ENCODE measurements around the gene SORCS2.

SORCS2 gene

DNA sequence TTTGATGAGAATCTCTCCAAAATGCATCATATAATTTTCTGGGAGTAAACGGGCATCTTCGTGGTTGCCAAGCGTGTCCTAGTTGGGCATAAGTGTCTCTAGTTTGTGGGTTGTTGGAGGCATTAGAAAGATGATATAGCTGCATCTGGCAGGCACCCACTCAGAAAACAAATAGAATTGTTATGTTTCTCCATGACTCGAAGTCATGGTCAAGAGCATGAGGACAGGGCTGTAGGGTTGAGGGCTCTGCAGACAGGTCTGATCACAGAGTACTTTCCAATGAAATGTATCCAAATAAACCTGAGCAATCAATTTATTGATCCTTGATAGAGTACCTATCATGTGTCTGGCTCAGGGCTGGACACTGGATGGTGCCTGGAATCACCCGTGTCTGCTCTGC, 82.7 kb downstream of the SORCS2 start:
- no peak for DNase-seq

DNA sequence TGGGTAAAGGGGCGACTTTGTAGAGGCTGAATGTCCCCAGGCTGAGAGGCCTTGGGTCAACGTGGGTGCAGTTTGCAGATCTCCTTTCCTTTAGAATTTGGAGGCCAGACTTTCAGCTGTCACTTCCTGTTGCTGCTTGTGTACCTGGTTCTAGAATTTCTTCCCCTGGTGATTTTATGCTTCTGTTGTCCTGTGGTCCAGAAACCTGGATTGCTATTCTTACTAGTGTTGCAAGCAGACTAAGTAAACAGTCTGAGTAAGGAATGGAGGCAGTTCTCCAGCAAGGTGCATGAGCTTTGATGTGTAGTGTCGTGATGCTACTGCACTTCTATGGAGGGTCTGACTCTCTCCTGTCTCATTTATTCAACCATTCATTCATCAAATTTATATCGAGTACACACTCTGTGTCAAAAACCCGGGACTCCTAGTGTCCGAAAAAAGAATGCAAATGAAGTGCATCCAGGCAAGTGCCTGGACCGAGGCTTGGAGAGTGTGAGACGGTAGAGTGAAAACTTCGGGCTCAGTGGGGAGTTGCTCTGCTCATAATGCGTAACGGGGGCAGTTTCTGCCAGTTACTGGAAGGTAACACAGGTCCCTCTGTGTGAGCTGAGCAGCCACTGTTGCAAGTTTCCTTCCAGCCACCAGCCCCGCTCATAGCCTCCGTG, 83.3 kb downstream of the SORCS2 start:
- no peak for DNase-seq

DNA sequence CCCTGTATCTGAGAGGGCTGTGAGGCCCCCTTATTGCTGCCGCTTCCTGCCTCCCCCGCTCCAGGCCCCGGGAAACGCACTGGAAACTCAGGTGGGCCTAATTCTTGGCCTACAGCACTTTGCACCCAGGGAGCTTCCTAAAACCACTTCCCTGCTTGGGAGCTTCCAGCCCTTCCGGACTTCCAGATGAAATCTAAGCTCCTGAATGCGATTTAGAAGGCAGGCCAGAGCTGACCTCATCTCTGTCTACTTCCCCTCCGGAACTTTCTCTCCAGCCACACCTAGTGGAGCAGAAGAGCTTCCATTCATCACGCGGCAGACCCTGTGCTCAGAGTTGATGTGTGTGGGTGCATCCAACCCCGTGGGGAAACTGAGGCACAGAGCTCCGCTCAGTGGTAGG, 84.2 kb downstream of the SORCS2 start:
- DNase-seq: no peak

DNA sequence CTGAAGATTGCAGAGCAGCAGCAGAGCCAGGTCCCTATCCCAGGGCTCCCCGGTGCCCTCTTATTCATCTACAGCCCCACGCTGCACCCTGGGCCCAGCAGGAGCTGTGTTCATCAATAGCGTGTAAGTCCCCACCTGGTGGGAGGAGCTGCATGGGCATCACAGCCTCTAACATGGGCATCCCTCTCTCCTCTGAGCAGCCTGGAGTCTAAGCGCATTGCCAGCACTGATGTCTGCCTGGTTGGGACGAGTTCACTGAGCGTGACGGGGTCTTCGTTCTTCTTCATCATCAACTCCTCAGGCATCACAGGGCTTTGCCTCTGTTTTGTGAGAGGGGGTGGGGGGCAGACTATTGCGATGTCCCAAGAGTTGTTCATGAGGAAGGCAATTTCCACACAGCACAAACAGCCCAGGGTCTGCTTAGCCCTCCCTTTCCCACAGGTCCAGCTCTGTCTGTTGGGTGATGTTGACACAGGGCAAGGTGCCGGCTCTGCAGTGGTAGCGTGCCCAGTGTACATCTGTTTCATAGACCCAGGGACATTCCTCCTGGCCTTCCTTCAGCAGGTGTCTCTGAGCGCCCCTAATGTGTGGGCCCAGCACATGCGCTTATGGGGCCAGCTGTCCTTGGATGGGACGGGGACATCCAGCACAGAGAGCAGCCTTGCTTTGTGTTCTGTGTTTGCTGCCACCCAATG, 85.9 kb downstream of the SORCS2 start:
- no peak for DNase-seq

DNA sequence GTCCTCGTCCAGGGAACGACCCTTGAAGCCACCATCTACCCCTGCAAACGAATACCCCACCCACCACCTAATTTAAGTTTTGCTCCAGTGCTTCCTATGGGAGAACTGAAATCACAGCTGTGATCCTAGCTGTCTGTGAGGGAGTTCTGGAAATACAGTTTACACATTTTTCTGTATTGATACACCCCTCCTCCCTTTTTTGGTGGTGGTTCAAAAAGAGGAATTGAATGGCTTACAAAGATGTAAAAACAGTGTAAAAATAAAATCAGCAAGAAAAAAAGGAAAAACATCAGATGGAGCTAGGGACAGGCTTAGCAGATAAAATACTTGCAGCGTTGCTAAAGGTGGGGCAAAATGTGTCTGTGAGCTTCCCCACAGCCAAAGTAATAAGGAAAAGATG, 86.6 kb downstream of the SORCS2 start:
- DNase-seq: no peak

DNA sequence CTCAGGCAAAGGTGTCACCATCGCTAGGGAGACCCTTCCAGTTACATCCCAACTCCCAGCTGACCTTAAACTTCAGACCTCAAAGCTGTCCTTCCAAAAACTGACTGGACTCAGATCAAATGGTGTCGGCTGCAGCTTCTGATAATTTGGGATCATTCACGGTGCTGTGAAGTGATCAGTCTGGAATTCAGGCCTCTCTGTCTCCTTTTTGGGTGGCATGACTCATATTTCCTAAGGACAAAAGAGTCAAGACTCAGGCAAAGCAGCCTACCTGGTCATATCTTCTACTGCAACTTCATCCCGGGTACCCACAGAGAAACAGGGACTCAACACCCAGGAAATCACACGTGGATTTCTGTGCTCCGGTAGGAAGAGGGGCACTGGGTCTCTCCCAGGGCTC, 87.6 kb downstream of the SORCS2 start:
- DNase-seq: no peak

DNA sequence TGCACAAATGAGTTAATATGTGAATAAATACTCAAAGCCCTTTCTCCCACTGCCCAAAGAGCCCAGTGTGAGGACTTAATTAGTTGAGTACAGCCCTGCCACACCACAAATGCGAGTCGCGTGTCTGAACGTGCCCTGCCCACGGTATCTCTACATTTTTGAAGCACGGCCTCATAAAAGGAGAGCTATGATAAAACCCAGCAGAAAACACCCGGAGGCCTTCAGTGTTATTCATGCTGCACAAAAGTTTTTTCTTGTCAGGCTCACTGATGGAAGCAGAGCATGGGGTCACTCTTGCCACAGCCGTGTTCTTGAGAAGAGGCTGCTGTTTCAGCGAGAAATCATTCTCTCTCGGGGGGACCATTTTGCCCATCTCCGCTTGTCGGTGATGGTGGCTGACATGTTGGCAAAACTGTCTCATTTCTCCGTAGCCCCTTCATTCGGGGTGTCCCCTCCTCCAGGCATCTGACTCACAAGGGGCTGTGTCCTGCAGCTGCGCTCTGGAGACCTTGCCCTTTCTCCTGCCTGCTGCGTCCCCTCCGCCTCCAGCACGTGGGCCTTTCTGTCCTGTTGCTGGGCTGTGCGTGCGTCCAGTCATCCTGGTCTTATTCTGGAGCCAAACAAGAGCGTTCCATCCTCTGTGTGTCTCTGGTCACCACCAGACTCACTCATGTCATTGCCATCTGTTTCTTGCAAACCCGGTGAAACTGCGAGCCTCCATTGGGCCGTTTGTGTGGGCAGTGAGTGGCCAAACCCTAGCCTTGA, 88.8 kb downstream of the SORCS2 start:
- DNase-seq: no peak

DNA sequence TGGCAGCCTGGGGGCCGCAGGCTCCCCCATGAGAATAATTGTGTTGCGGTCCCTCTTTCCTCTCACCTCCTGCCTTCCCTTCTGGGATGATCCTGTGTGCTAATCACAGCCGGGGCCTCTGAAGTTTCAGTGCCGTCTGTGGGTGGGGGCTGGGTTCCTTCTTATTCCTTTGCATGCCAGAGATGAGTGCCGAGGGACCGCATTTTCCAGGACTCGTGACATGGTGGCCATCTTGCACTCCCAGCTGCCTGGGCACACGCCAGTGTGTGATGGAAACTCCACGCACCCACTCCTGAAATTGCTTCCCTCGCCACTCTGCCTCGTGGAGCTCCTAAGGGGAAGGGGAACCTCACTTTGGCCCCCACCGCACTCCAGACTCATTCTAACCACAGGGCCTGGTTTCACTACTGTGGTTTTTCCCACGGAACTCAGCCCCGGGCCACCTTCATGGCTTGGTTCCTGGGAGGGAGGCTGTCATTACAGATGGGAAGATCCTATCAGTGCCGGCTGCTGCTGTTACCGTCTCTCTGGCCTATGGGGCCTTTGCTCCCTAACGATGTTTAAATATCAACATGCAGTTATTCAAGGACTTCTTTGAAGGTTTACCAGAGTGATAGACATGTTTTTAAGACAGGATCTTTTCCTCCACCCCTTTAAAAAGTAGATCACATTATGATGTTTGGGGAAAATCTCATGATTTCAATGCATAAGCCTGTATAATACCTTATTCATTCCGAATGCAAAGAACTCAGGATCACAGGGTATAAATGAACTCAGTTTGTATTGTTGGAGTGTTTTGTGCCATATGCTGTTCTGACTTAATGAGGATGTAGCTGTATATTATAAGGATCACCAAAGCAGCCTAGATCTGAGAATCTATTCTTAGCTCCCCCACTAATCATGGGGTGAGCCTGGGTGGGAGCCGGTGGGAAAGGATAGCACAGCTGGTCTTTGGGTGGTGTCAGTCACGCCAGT, 89.6 kb downstream of the SORCS2 start:
- no peak for DNase-seq

DNA sequence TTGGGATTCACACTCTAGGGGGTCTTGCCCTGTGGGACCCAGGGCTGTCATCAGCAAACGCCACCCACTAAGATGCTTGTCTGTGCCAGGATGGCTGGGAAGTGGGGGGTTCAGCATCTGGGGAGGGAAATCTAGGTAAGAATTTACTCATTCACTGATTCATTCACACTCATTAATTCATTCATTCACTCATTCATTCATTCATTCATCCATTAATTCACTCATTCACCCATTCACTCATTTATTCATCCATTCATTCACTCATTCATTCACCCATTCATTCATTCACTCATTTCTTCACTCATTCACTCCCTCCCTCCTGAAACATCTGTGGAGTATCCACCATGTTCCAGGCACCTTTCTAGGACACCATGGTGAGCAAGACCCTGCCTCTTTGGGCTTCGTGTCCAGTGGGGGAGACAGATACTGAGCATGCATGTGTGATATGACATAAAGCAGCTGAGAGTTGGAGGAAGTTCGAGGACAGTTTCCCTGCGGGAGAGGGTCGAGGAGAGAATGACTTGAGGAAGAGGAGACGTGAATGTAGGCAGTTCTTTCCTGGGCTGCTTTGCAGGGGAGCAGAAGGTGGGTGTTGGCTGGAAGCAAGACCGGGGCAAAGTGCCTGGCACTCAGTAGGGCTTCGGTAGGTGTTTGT, 90.6 kb downstream of the SORCS2 start:
- DNase-seq: no peak

DNA sequence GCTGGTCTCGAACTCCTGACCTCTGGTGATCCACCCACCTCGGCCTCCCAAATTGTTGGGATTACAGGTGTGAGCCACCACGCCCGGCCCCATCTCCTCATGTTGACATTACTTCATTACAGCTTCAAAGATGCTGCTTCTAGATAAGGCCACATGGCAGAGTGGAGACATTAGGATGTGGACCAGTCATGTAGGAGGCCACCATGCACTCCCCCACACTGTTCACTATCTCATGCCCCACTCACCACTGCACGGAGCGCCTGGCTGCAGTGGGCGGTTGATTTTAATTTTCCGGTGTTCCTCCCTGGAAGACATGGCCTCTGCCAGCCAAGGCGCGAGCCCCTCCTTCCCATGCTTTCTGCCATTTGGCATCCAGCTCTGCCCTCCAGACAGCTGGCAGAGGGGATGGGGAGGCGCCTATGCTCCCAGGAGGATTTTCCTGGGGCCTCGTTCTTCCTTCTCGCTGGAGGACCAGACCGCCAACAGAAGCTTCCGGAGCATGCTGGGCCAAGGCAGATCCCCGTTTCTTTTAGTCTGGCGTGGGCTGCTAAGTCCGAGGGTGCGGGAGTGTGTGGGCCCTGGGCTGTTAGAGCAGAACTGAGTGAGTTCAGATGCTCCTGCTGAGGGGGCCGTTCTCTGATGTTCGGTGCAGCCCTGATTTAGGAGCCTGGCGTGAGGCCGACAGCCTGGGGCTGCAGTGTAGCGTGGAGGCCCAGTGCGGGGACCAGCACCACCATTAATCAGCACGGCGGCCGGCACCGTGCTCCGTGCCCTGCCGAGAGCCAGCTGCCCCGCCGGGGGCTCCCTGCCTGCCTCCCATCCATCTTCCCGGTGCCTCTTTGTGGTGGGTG, 93.1 kb downstream of the SORCS2 start:
- DNase-seq: no peak

DNA sequence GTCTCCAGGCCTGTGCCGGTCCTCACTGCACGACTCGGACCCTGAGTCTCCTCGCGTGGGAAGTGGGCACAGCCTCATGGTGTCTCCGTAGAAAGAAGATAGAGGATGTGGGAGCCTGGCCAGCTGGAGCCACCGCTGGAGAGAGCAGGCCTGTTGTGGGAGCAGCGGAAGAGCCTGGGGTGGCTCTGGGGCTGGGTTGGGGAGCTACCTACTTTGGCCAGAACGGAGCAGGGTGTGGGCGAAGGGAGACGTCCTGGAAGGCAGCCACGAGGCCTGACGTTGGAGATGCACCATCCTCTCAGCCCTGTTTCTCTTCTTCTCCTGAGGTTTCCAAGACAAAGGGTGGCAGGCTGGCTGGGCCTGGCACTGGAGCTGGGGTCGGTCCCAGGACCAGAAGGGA, 93.8 kb downstream of the SORCS2 start:
- no peak for DNase-seq

DNA sequence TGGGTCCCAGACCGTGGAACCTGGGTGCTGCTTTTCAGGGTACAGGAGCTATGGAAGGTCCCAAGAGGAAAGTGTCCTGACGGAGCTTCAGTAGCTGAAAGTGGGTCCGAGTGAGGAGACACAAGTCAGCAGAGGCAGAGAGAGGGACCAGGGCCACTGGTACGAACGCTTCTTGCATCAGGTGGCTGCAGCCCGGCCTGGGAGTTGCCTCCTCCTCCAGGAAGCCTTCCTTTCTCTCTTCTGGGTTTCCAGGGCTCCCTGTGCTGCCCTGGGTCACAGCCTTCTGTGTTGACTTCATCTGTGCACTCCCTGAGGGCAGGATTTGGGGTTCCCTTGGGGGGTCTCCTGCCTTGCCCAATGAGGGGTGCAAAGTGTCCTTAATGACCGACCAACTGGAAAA, 94.5 kb downstream of the SORCS2 start:
- no peak for DNase-seq

DNA sequence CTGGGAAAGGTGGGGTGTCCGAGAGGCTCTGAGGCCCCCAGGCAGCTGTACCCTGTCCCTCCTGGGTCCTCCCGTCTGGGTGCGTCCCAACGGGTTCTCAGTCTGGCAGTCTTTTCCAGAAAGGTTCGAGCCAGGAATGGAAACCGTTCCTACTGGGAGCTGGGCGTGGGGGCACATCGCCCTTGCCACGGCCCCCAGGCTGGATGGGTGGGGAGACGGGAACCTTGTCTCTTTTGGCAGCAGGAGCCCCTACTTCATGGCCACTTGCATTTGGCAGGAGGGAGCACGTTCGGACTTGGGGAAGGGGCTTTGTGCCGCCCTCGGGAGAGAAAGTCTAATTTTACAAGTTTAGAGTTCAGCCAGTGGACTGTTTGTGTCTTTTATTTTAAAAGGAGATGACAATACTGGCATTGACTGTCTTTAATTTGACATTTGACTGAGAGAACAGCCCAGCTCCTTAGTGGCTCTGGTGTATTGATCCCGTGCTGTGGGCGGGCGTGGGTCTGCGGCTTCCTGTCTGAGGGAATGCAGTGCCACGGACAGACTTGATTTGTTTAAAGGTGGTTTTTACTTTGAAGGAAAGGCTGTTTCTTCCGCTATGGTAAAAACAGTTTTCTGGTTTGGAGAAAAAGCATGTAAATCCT, 95.1 kb downstream of the SORCS2 start:
- no peak for DNase-seq

DNA sequence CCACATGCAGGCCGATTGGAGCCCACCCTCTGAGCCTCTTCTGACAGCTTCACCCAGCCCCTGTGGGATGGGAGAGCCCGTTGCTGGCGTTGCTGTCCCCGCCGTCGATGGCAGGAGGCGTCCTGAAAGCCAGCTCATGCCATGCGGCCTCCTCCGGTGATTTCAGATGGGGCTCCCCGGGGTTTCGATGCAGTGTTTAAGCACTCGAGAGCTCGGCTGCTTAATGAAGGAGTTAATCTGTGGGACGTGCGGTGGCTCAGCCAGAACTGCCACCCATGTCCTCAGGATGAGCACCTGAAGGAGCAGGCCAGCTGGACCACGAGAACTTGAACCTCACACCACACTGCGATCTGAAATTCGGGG, 95.6 kb downstream of the SORCS2 start:
- no peak for DNase-seq

DNA sequence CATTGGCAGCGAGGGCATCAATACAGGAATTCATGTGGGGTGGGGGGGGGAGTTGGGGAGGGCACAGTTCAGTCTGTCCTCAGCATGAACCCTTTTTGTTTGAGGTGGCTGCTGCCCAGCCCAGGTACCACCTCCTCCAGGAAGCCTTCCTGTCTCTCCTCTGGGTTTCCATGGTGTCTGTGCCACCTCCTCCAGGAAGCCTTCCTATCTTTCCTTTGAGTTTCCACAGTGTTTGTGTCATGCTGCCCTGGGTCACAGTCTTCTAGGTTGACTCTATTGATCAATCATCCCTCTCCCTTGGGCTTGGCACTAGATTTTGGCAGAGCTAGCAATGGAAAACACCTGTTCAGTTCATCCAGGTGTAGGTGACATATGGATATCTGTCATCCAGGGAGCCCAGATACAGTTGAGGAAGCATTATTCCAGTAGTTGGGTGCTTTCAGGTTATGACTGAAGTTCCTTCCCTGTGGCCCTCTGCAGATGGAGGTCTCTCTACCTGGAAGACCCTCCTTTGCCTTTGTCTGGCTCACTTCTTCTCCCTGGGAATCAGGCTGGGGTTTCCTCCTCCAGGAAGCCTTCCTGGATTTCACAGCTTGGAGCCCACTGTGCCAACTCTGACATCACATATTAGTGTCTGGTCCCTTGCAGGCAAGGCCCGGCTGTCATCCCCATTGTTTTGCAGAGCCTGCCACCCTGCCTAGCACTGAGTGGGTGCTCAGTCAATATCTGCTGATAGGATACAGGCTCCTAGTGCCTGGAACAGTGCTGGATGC, 96.6 kb downstream of the SORCS2 start:
- no peak for DNase-seq

DNA sequence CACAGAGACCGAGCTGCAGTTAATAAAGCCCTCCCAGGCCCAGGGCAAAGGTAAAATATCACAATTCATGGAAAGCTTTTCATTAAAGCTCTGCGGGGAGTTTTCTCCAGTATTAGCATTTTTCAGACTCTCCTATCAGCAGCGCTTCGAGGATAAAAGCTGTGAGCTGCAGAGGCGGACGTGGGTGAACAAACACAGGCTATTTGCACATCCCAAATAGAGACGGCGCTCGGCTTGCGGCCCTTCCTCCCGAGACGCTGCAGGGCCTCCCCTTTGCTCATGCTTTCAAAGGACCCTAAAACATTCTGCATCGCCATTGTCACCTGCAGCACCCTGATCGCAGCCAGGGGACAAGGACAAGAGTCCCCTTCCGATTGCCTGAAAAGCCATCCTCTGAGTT, 97.3 kb downstream of the SORCS2 start:
- no peak for DNase-seq

DNA sequence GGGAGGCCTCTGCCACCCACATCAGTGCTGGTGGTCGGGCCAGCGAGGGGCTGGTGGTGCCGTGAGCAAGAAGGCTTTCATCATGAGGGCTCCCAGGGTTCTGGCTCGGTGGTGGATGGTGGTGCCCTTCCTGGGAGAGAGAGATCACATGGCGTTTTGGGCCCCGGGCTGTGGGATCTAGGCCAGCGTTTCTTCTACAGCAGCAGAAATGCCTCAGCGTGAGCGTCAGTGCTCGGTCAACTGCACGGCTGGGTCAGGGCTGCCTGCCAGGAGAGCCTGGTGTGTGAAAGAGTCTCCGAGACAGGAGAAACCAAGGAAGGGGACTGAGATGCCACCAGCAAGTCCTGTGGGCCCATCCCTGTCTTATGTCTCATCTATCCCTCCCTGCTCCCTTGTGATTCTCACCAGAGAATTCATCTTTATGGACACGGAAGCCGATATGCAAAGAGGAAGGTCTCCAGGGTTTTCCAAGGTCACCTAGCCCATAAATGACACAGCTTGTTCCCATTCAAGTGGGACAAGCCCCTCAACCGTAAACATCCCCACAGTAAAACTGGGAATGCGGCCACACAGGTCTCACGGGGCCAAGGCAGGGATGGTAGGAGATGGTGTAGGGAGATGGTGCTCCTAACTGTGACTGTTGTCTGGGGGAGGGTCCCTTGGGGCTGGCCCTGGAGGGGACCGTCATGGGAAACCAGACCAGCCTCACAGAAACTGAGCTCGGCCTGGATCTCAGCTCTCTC, 99.2 kb downstream of the SORCS2 start:
- no peak for DNase-seq

DNA sequence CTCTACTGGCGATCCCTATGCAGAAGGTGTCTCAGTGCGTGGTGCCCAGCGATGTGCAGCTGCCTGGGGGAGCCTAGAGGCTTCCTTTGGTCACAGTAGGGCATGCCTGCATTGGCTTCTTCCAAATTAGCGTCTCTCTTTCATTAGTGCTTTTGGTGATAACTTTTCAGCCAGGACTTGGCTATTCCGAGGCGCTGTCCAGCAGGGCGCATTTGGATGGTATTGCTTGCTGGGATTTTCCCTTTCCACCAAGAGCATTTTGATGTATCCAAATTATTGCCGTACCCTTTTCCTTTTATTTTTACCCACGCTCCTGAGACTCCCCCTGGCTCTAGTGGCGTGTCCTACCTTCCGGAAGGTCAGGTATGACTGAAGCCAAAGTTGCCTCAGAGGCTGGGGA, 101.4 kb downstream of the SORCS2 start:
- no peak for DNase-seq

DNA sequence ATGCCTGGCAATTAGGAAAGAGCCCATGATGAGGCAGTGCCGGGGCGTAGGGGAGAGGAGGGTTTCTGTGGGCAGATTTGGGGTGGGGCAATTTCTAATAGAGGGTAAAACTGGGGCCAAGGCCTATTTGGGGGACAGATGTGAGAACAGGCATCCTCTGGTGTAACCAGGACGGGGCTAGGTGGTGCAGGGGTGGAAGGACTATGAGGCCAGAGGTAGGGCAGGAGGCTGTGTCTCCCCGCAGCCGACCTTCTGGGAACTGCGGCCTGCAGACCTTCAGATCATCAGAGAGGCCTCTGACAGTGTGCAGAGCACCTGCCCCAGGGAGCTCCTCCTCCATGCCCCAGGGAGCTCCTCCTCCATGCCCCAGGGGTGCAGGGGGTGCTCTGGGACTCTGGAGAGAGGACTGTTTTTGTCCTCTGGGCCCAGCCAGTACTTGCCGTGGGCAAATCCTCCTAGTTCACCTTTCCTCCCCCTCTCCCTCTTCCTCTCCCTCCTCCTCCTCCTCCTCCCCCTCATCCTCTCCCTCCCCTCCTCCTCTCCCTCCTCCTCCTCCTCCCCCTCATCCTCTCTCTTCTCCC, 101.9 kb downstream of the SORCS2 start:
- no peak for DNase-seq
